GM18517 (cell line): ENCODE results near the gene MED9.
"Not testable (repeated sequence)": the region's sequence is repeated elsewhere in the genome, so short reads cannot be mapped to it uniquely, and the experiment has no call there.

Experiments
- ATAC-seq: cut with Tn5 transposase; IDR thresholded peaks from one replicate; pipeline ENCODE4 v1.9.1; 2021; ENCODE audit warnings: mild to moderate bottlenecking, moderate library complexity; ENCODE audit not compliant: unreplicated experiment

Gene MED9

DNA sequence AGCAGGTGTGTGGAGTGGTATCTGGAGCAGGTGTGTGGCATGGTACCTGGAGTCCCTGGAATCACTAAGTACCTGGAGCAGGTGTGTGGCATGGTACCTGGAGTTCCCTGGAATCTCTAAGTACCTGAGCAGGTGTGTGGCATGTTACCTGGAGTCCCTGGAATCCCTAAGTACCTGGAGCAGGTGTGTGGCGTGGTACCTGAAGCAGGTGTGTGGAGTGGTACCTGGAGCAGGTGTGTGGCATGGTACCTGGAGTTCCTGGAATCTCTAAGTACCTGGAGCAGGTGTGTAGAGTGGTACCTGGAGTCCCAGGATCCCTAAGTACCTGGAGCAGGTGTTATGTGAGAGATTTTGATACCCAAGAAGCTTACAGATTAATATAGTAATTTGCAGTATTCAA is 22.1 kb upstream of the MED9 start:
- not testable (repeated sequence) for ATAC-seq

DNA sequence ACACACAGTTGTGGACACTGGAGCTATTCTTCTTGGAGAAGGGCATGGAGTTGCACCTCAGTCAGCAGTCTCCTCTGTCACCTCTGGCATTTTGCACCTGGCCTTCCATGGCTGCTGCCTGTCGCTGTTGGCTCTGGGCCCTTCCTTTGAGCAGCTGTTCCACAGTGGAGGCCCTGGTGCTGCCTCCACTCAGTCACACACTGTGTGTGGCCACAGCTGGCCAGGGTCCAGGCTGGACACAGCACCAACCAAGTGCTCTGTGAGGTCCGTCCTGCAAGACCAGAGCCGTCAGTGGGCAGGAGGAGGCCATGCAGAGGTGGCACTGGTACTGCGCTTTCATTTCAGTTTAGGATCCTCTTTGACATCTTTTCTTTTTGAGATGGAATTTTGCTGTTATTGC is 21.6 kb upstream of the MED9 start:
- ATAC-seq = no peak

DNA sequence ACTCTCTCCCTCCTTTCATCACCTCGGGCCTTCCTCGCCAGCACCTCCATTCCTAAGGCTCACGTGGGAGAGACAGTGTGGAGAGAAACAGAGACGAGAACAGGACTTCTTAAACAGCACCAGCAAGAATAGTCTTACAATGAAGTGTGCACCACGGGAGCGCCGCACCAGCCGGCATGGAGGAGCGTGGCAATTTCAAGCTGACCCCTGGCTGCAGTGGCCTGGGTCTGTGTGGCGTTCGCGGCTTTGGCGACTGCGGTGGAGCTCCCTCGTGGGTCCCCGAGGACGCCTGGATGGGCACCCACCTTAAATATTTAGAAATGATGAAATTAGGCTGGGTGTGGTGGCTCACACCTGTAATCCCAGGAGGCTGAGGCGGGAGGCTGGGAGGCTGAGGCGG is 20.5 kb upstream of the MED9 start:
- no peak for ATAC-seq

DNA sequence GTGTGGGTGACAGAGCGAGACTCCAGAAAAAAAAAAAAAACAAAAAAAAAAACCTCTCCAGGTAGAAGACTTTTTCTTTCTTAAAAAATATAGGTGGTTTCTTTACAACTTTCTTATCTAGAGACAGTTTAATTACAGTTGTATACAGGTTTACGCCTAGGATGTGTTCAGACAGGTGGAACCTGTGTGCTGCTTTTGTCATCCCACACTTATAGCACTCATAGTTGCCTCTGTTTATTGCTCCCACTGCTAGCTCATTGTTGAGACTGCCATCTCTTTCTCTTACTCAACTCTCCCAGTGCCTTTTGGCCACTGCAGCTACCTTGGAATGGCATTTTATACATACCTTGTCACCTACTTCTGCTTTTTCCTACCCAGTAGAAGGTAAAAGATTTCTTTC is 19.1 kb upstream of the MED9 start:
- ATAC-seq = no peak

DNA sequence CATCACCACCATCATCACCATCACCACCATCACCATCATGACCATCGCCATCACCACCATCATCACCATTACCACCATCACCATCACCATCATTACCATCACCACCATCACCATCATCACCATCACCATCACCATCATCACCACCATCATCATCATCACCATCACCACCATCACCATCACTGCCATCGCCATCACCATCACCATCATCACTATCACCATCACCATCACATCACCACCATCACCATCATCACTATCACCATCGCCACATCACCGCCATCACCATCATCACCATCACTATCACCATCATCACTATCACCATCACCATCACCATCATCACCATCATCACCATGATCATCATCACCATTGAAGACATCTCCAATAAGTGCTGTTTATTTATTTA is 16.8 kb upstream of the MED9 start:
- ATAC-seq = no peak

DNA sequence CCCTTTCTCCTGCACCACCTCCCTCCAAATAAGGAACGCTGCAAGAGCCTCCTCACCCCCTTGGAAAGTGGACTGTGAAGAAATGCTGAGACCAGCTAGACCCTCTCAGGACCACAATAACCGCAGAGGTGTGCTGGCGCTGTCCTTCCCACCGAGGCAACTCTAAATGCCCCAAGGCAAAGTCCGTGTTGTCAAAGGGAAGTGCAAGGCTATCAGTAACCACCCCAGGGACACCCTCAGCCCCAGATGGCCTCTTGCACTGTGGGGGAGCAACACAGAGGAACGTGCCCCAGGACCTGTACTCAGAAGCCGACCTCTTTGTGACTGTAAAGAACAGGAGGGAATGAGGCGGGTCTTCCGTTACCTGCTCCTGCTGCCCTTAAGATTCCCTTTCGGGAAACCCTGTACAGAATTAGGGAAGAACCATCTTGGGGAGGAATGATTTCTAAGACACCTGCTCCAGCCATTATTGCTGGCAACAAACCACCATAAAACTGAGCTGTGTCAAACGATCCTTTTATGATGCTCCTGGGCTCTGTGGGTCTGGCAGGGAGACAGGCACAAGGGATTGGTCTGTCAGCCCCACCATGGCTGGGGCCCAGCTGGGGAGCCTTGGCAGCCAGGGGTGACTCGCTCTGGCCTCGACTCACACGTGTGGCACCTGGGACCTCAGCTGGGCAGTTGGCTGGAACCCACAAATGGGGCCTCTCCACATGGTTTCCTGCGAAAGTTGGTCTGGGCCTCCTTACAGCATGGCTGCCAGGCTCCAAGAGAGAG is 14.6 kb upstream of the MED9 start:
- ATAC-seq = no peak

DNA sequence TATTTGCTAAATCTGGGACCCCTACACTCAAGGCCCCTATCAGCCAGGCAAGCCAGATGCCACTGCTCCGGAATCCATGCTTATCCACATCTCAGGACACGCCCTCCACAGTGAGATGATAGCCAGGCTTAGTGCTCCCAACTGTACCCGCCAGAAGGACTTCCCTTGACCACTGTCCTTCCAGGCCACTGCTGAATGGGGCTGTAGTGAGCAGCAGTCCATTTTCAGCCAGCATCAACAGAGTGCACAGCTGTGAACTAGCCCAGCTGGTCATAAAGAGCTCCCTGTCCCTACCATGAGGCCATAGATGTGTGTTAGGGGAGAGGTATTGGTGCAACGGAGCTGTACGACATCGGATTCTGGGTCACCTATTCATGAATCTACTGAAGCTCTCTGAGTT is 13.0 kb upstream of the MED9 start:
- no peak for ATAC-seq

DNA sequence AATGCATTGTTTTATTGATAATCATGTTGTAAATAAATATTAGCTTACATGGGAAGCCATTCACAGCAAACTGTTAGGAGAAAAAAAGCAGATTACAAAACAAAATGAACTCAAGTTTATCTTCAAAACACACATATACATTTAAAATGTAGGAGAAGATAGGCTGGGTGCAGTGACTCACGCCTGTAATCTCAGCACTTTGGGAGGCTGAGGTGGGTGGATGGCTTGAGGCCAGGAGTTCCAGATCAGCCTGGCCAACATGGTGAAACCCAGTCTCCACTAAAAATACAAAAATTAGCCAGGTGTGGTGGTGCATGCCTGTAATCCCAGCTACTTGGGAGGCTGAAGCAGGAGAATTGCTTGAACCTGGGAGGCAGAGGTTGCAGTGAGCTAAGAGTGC is 10.9 kb upstream of the MED9 start:
- ATAC-seq = not testable (repeated sequence)

DNA sequence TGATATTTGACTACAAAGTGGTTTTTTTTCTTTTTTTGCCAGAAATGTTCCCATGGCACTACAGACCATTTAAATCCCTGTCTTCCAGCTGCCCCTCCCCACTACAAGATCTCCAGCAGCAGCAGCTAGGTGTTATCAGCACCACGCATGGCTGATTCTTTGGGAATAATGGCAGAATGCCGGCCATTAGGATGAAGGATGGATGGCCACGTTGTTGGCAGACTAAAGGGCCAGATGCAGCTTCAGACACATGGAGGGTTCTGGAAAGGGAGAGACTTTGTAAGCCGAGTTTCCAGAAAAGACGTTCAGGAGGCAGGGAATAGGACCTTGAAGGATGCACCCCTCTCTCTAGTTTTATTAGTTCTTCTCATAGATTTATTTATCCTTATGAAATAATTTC is 10.3 kb upstream of the MED9 start:
- ATAC-seq = no peak

DNA sequence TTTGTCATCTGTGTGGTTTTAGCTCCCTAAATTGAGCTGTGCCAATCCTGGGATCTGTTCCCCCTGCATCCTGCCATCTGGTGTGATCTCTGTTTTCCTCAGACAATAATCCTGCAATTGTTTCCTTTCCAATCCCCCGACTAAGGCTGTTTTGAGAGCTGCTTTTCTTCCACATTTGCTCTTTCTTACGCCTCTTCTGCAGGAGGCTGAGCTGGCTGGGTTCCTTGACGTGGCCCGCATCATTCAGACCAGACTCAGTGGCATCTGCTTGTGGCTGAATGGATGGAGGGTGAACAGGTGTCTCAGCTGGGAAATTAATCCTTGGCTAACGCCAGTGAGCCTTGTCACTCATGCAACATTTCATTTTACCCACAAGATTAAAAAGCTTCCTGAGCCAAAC is 9.8 kb upstream of the MED9 start:
- no peak for ATAC-seq

DNA sequence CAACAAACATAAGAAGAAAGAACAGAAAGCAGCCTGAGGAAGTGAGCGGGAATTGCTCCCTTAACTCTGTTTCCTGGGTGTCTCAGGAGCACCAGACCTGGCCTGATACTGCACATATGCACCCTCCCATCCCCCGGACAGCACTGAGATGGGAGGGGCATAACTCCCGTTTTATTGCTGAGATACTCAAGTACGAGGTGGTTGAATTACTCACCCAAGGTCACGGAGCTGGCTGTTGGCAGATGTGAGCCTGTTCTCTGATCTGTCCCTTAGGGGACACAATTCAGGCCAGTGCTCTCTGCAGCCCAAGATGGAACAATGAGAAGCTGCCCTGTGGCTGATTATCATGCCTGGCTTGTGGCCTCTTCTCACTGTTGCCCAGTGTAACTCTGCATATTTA is 9.1 kb upstream of the MED9 start:
- no peak for ATAC-seq

DNA sequence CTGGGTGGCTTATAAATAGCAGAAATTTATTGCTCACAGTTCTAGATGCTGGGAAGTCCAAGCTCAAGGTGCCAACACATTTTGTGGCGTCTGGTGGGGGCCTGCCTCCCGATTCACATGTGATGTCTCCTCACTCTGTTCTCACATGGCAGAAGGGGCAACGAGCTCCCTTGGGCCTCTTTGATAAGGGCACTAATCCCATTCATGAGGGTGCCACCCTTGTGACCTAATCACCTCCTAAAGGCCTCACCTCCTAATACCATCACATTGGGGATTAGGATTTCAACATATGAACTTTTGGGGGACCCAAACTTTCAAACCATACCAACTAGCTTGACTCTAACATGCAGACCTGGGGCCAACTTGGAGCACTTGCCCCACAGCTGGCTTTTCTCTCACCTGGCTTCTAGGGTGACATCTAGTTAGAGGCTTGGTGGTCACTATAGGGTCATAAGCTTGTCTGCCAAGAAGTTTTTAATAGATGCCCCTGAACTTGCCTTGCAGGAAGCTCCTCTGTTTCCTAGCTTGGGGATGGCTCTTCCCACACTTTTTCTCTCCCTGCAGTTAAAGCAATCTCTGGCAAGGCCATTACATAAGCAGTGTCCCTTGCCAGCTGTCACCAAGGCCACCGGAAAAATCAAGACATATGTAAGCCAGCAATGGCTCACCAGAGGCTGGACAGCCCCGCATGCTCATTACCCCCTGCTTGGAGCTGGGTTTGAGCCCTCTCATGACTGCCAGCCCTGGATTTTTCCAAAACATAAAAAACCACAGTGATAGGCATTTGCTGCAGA is 8.4 kb upstream of the MED9 start:
- no peak for ATAC-seq

DNA sequence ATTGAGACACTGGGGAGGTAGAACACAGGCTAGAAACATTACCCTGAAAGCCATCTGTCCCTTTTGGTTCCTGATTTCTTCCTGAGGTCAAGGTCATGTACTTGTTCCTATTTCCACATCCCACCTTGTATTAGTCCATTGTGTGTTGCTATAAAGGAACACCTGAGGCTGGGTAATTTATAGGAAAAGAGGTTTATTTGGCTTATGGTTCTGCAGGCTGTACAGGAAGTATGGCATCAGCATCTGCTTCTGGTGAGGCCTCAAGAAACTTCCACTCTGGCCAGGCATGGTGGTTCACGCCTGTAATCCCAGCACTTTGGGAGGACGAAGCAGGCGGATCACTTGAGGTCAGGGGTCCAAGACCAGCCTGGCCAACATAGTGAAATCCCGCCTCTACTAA is 7.4 kb upstream of the MED9 start:
- ATAC-seq = no peak

DNA sequence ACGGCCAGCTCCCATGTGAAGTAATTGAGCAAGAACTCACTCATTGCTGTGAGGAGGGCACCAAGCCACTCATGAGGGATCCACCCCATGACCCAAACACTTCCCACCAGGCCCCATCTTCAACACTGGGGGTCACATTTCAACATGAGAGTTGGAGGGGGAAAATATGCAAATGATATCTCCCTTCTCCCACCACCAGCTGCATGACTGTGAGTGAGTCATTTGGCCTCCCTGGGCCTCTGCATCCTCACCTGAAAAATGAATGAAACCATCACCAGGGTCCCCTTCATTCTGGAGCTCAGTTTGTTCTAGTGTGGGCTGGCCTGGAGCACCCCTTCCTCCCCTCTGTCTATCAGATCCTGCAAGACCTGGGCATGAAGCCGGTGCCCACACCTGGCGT is 6.8 kb upstream of the MED9 start:
- ATAC-seq = no peak

DNA sequence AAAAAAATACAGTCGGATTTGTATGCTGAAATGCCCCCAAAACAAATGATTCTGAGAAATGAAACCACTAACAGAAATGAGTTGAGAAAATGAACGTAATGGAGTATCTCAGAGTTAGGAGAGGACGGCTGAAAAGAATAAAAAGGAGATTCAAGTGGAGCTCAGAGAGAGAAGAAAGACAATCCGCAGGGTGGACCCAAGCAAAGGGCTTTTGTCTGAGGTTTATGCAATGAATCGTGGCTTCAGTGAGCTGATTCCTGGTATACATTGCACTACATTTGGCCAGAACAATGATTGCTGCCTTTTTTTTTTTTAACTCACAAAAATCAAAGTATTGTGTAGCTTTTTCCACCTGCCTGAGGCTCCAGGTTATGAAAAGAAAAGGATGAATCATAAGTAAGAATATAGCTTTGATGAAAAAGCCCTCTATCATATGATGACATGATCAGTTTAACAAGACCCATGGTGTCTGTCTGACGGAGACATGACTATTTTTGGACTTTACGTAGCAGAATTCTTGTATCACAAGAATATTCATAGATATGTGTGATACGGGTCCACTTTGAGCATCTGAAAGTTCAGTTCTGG is 4.4 kb upstream of the MED9 start:
- ATAC-seq = no peak

DNA sequence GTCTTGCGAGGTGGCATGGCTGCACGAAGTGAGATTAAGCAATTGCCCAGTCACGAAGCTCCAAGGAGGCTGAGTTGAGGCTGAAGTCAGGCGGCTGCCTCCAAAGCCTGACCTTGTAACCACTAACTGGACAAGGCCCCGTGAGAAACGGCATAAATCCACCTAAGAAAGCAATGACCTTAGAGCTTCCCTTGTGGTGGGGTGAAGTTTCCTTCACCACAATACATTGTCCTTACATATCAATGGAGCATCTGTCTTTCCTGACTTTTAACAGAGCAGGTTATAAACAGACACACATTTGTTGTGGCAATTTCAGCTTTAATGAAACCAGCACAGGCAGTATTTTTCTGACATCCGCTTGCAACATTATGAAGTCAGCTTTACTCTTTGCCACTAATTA is 2.5 kb upstream of the MED9 start:
- no peak for ATAC-seq

DNA sequence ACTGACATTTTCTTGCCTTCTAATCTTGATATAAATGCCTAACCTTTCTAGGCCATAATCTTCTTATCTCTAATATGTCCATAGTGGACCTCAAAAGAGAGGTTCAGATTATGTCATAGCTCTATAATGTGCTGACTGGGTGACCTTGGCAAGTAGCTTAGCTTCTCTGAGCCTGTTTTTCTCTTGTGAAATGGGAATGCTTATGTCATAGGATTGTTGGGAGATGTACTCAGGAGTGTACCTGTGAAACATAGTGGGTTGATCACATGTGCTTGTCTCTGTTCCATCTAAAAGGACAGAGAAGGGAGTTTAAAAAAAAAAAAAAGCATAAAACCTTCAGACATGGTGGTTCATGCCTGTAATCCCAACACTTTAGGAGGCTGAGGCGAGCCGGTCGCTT is 2.4 kb downstream of the MED9 start:
- ATAC-seq = no peak

DNA sequence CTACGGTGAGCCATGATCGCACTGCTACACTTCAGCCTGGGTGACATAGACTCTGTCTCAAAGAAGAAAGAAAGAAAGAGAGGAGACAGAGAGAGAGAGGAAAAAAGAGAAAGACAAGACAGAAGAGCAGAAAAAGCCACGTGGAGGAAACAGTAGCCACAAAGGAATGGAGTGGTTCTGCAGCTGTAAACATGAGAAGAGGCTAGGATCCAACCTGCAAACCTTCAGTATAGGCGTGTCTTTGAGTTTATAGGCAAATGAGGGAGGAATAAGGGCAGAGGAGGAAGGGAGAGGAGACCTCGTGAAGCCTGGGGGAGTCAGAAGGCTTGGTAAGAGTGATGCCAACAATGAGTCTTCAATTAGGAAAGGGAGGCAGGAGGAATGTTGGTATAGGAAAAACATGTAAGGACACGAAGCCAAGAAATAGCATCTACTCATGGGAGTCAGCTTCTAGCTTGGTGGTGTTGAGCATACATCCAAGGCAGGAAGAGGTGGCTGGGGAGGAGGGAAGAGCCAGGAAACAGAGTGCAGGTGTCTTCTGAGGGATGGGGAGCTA is 3.9 kb downstream of the MED9 start:
- no peak for ATAC-seq

DNA sequence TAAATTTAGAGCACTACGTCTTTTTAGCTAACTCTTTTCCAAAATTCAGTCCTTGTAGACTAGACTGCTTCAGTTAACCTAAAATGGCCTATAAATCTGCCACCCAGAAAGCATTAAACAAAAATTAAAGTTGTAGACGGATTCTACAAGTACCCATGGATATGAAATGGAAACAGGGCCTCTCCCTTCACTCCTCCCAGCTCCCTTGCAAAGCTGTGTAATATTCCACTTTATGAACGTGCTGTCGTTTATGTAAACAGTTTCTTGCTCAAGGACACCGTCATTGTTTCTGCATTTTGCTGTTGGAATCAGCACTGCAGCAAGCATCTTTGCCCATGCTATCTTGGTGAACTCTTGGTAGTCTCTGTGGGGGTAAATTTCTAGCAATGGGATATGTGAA is 5.1 kb downstream of the MED9 start:
- no peak for ATAC-seq

DNA sequence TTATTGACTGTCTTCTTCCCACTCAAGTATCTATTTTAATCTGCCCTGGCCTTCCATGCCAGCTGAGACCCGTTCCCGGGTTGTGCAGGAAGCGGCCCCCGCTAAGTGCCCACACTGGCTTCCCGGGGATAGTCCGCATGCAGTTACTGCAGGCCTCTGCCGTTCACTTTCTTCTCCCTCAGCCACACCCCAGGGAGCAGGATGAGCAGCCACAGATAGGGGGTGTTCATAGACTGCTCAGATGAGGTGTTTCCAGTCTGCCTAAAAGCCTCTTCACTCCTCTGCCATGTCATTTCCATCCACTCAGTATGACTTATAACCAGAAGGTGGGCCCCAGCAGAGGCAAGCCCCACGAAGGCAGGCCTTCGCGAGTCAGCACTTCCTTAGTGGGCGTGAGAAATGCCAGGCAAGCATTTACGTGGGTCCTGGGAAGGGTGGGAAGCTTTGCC is 7.7 kb downstream of the MED9 start:
- ATAC-seq = no peak

DNA sequence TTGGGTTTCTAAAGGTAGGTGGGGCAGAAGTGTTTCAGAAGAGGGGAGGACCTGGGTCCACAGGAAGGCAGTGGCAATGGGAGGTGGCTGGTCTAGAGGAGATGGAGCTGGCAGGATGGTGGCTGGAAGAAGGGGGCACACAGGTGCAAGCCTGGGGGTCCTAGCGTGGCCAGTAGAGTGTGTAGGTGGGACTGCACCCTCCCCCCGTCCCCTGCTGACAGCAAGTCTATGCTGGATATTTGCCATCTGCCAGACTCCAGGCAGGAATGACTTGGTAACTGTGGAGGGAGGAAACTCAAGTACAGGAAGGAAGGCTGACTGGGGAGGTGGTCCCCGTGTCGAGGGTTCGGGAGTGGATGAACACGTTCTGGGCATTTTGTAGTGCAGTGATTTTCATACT is 8.6 kb downstream of the MED9 start:
- ATAC-seq = no peak

DNA sequence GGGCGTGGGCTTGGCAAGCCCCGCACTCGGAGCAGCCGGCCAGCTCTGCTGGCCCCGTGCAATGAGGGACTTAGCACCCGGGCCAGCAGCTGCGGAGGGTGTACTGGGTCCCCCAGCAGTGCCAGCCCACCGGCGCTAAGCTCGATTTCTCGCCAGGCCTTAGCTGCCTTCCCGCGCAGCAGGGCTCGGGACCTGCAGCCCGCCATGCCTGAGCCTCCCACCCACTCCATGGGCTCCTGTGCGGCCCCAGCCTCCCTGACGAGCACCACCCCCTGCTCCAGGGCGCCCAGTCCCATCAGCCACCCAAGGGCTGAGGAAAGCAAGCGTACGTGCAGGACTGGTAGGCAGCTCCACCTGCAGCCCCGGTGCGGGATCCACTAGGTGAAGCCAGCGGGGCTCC is 9.6 kb downstream of the MED9 start:
- ATAC-seq = not testable (repeated sequence)
